K562 (cell line): ENCODE data around the gene EML6. TPM values are rescaled to one million over a fixed set of nuclear protein-coding genes. Genes with fewer than 3 reads are reported as not detected.

Source experiments
- NONO ChIP-seq, 2 experiments: fragments of 200-400 bp in 1 of 2; fragments of 450-650 bp in 1 of 2; formaldehyde crosslinking in 1 of 2; IDR thresholded peaks; 2 replicates each; pipeline ENCODE4 v1.6.1; 2017; ENCODE audit warnings: low read depth in 2 of 2, mild to moderate bottlenecking in 2 of 2, moderate library complexity in 2 of 2, low read length in 1 of 2
- PURB ChIP-seq: sonication (generic); formaldehyde crosslinking; IDR thresholded peaks from 2 replicates; pipeline ENCODE4 v1.9.0; 2021; ENCODE audit warnings: low read depth, mild to moderate bottlenecking, missing genetic modification reagents
- SMARCE1 ChIP-seq: fragments of 450-650 bp; IDR thresholded peaks from 2 replicates; pipeline ENCODE4 v1.7.1; 2016; ENCODE audit warnings: mild to moderate bottlenecking
- TRIM24 ChIP-seq, 2 experiments: fragments of 450-650 bp; IDR thresholded peaks; 2 replicates each; pipeline ENCODE4 v1.6.1; 2016
- ZNF140 ChIP-seq: fragments of 250-450 bp; sonication (Bioruptor Pico); IDR thresholded peaks from 2 replicates; pipeline ENCODE4 v1.8.0; 2021; ENCODE audit warnings: moderate library complexity, mild to moderate bottlenecking, inconsistent platforms
- polyA plus RNA-seq, 8 experiments: library from polyadenylated mRNA; depleted of rRNA in 4 of 8; stranded (reverse) in 5 of 8; unstranded in 3 of 8; fragments of >200 nt; fragmentation: Nextera tagmentation in 2 of 8; fragmentation: Illumina TruSeq in 1 of 8; extraction: Ambion mirVana in 2 of 8; extraction: Trizol in 1 of 8; gene quantifications; 2 replicates each; pipeline versions ENCODE4 v1.2.1 to v1.2.3, GENCODE V29; 2011 to 2014; ENCODE audit warnings: inconsistent platforms in 1 of 8, missing spikeins in 1 of 8
- total RNA-seq, 7 experiments: library from RNA; depleted of rRNA in 6 of 7; stranded (reverse); fragments of >200 nt in 6 of 7; fragmentation: Illumina TruSeq in 2 of 7; extraction: Trizol in 2 of 7; gene quantifications; 2 replicates each; pipeline versions ENCODE4 v1.2.1 to v1.2.3, GENCODE V29; 2011 to 2021; ENCODE audit warnings: low replicate concordance in 1 of 7
- TF ChIP-seq, protein P1 (sequence below): fragments of 450-650 bp; IDR thresholded peaks from 2 replicates; pipeline ENCODE4 v1.6.1; 2016; ENCODE audit warnings: borderline replicate concordance
- TF ChIP-seq, protein P2 (sequence below): sonication (generic); formaldehyde crosslinking; IDR thresholded peaks from 2 replicates; pipeline ENCODE4 v1.8.1; 2023; ENCODE audit warnings: mild to moderate bottlenecking, missing genetic modification reagents

Gene EML6
- total and polyA plus RNA-seq, 9 of the 15 experiments (the other 6 are each of a cell fraction or from before 2014, with no cell fraction given) = 0.07 to 0.56 (median 0.25) TPM

DNA sequence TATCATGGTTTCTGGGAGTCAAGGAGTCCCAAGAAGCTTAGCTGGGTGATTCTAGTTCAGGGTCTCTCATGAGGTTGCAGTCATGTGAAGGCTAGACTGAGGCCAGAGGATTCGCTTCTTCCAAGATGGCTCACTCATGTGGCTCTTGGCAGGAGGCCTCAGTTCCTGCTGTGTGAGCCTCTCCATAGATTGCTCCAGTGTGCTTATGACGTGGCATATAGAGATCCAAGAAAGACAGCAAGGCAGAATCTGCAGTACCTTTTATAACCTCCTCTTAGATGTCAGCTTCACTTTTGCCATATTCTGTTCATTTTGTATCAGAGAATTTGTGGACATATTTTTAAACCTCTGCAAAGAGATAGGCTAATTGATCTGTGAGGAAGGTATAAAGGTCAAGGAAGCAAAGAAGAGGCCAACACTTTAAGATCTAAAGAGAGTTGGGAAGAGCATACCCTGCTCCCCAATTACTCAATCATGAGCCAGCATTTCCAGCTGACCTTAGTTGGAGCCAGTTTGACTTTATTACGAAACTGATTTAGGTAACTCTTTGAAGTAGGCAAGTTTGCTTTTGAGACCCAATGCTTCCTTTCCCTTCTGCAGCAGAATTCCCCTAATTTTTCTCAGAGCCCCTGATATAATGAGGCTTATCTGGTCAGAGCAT is 134.7 kb downstream of the EML6 start (continued):
- TF ChIP-seq, protein P1, sequence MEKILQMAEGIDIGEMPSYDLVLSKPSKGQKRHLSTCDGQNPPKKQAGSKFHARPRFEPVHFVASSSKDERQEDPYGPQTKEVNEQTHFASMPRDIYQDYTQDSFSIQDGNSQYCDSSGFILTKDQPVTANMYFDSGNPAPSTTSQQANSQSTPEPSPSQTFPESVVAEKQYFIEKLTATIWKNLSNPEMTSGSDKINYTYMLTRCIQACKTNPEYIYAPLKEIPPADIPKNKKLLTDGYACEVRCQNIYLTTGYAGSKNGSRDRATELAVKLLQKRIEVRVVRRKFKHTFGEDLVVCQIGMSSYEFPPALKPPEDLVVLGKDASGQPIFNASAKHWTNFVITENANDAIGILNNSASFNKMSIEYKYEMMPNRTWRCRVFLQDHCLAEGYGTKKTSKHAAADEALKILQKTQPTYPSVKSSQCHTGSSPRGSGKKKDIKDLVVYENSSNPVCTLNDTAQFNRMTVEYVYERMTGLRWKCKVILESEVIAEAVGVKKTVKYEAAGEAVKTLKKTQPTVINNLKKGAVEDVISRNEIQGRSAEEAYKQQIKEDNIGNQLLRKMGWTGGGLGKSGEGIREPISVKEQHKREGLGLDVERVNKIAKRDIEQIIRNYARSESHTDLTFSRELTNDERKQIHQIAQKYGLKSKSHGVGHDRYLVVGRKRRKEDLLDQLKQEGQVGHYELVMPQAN = no peak
- TF ChIP-seq ZNF140 (CRISPR knock-in tag) (no peak), TRIM24 (IDR thresholded peaks at IDR 0.05) (peak; percentile 31 to 35; a peak in 1 of 4 replicates), PURB (no peak), SMARCE1 (no peak), NONO (IDR thresholded peaks at IDR 0.05; ENCODE audit: low read depth in 2 of 2, low read length in 1 of 2) (no peak)
- TF ChIP-seq, protein P2, sequence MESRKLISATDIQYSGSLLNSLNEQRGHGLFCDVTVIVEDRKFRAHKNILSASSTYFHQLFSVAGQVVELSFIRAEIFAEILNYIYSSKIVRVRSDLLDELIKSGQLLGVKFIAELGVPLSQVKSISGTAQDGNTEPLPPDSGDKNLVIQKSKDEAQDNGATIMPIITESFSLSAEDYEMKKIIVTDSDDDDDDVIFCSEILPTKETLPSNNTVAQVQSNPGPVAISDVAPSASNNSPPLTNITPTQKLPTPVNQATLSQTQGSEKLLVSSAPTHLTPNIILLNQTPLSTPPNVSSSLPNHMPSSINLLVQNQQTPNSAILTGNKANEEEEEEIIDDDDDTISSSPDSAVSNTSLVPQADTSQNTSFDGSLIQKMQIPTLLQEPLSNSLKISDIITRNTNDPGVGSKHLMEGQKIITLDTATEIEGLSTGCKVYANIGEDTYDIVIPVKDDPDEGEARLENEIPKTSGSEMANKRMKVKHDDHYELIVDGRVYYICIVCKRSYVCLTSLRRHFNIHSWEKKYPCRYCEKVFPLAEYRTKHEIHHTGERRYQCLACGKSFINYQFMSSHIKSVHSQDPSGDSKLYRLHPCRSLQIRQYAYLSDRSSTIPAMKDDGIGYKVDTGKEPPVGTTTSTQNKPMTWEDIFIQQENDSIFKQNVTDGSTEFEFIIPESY = no peak
